ENCODE measurements around the gene SMARCA1. TPM values are rescaled to one million over a fixed set of nuclear protein-coding genes. Genes with fewer than 3 reads are reported as not detected.

SMARCA1 gene
- polyA plus RNA-seq, 1 experiment, result 76.9 TPM

DNA sequence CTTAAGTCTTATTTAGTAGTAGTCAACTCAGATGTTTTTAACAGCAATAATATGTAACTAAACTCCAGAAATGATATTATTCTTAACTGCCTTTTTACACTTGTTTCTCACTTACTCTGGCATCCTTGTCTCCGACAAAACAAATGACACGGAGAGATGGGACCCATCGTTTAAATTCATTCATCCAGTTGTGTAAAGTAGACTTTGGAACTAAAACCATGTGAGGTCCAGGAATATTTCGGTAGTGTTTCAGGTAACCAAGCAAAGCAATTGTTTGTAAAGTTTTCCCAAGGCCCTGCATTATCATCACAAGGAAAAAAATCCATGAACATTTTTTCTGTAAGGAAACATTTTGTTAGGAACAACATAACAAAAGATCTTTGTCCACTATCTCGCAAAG, 11.6 kb downstream of the SMARCA1 start:
- ChIA-PET POLR2A (no interaction called here), CTCF (no interaction called here)
- DNase-seq (ENCODE audit: low read depth, low spot score), result no peak
- Histone ChIP-seq H3K27ac (ENCODE audit: low read depth, low read length) (no peak overlapping the region), H3K4me3 (ENCODE audit: low read depth, low read length) (no peak overlapping the region), H3K9me3 (ENCODE audit: control insufficient read depth, insufficient read depth, low read length) (no peaks in the 10 kb centered on the region), H3K27me3 (ENCODE audit: control insufficient read depth, insufficient read depth, low read length) (no peaks in the 10 kb centered on the region)
- TF ChIP-seq, protein P1, sequence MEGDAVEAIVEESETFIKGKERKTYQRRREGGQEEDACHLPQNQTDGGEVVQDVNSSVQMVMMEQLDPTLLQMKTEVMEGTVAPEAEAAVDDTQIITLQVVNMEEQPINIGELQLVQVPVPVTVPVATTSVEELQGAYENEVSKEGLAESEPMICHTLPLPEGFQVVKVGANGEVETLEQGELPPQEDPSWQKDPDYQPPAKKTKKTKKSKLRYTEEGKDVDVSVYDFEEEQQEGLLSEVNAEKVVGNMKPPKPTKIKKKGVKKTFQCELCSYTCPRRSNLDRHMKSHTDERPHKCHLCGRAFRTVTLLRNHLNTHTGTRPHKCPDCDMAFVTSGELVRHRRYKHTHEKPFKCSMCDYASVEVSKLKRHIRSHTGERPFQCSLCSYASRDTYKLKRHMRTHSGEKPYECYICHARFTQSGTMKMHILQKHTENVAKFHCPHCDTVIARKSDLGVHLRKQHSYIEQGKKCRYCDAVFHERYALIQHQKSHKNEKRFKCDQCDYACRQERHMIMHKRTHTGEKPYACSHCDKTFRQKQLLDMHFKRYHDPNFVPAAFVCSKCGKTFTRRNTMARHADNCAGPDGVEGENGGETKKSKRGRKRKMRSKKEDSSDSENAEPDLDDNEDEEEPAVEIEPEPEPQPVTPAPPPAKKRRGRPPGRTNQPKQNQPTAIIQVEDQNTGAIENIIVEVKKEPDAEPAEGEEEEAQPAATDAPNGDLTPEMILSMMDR (IDR thresholded peaks at IDR 0.05; ENCODE audit: low read depth, low read length), result no peak

DNA sequence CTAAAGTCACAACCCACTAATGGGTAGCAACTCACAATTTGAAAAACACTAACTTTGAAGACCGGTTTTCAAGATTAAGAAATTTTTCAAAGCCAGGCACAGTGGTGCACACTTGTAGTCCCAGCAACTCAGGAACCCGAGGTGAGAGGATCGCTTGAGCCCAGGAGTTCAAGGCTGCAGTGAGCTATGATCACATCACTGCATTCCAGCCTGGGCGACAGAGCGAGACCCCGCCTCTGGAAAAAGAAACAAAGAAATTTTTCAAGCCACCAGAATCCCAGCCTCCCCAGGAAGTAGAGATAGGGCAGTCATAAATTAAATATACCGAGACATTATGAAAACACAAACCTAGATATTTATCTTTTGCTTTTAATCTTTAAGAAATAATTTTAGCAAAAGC, 13.0 kb downstream of the SMARCA1 start:
- Histone ChIP-seq H3K9me3 (ENCODE audit: control insufficient read depth, insufficient read depth, low read length) (no peaks in the 10 kb centered on the region), H3K27ac (ENCODE audit: low read depth, low read length) (no peak overlapping the region), H3K4me3 (ENCODE audit: low read depth, low read length) (no peak overlapping the region), H3K27me3 (ENCODE audit: control insufficient read depth, insufficient read depth, low read length) (no peaks in the 10 kb centered on the region)
- TF ChIP-seq, protein P1 (IDR thresholded peaks at IDR 0.05; ENCODE audit: low read depth, low read length), result no peak
- no peak for DNase-seq (ENCODE audit: low read depth, low spot score)
- CTCF ChIA-PET, result interaction anchor here (1.0 kb wide), 1 partner anchor 12 kb away, joined by 4 read pairs; no protein-coding TSS in a partner anchor
- POLR2A ChIA-PET, result no interaction called here

DNA sequence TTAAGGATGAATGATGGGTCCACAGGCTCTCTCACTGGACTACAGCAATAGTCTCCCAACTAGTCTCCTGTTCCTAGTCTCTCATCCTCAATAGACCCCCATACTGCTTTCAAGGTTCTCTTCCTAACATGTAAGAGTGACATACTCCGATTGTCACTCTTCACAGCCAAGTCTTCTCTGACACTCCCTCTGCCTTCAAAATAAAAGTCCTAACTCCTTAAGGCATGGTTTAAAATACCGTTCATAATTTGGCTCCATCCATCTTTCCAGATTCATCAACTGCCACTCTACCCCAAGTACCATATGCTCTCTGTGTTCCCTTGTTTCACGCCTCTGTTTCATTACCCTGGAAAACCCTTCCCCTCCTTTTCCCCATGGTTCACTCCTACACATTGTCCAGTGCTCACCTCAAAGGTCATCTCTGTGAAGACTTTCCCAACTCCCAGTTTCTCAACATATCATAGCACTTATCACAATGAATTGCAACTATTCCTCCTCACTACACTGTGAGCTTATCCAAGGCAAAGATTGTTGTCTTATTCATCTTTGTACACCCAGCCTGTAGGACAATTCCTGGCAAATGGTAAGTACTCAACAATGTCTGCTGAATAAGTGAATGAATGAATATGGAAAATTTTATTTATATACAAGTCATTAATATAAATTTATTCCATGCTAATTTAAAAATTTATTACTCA, 26.0 kb downstream of the SMARCA1 start:
- Histone ChIP-seq H3K27me3 (ENCODE audit: control insufficient read depth, insufficient read depth, low read length) (no peaks in the 10 kb centered on the region), H3K4me3 (ENCODE audit: low read depth, low read length) (no peak overlapping the region), H3K9me3 (ENCODE audit: control insufficient read depth, insufficient read depth, low read length) (no peaks in the 10 kb centered on the region), H3K27ac (ENCODE audit: low read depth, low read length) (peak overlapping the region; percentile 11)
- CTCF ChIA-PET, result no interaction called here
- DNase-seq (ENCODE audit: low read depth, low spot score), result no peak
- TF ChIP-seq, protein P1 (IDR thresholded peaks at IDR 0.05; ENCODE audit: low read depth, low read length), result no peak
- POLR2A ChIA-PET, result no interaction called here

DNA sequence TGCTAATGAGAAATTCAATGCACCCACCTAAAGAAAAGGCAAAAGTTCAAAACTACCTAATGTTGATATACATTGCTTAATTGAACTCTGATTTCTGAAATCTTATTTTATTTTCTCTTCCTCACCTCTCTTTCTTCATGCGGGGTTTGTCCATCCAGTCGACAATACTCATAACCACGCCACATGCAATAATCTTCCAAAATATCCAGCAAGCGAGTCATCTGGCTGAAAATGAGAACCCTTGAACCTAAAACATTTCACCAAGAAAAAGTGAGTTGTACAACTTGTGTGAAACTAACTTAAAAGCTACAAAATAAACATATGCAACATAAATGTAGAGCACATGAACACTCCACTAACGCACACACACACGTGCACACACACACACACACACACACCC, 26.7 kb downstream of the SMARCA1 start:
- CTCF ChIA-PET, result no interaction called here
- H3K27ac ChIP-seq (ENCODE audit: low read depth, low read length), result peak overlapping the region; percentile 11
- no peak overlapping the region for H3K4me3 ChIP-seq (ENCODE audit: low read depth, low read length)
- POLR2A ChIA-PET, result no interaction called here
- DNase-seq (ENCODE audit: low read depth, low spot score), result no peak
- no peaks in the 10 kb centered on the region for H3K27me3 ChIP-seq (ENCODE audit: control insufficient read depth, insufficient read depth, low read length)
- TF ChIP-seq, protein P1 (IDR thresholded peaks at IDR 0.05; ENCODE audit: low read depth, low read length), result no peak
- no peaks in the 10 kb centered on the region for H3K9me3 ChIP-seq (ENCODE audit: control insufficient read depth, insufficient read depth, low read length)

DNA sequence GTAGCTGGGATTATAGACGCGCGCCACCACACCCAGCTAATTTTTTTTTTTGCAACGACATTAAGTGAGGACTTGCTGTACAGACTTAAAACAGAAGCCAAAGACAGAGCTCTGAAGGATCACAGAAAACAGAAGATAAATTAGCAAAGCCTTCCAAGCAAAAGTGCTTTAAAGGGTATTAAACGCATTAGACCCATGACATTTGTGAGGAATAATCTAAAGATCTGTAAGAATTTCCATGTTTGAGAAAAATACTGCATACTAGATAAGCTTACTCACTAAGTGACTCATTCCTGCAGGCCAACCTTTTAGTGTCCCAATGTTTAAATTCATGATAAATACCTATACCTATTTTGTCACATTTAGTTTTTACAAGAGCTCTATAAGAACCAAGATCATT, 27.4 kb downstream of the SMARCA1 start:
- POLR2A ChIA-PET, result no interaction called here
- no peak overlapping the region for H3K27ac ChIP-seq (ENCODE audit: low read depth, low read length)

More for the DNA sequence above, 27.4 kb downstream of the SMARCA1 start:
- TF ChIP-seq, protein P1 (IDR thresholded peaks at IDR 0.05; ENCODE audit: low read depth, low read length), result no peak
- CTCF ChIA-PET, result no interaction called here
- no peak for DNase-seq (ENCODE audit: low read depth, low spot score)
- H3K9me3 ChIP-seq (ENCODE audit: control insufficient read depth, insufficient read depth, low read length), result no peaks in the 10 kb centered on the region
- H3K27me3 ChIP-seq (ENCODE audit: control insufficient read depth, insufficient read depth, low read length), result no peaks in the 10 kb centered on the region
- no peak overlapping the region for H3K4me3 ChIP-seq (ENCODE audit: low read depth, low read length)
